HG03565 (cell line): ENCODE data around the gene SPO11.

ENCODE experiments used
- ATAC-seq: cut with Tn5 transposase; IDR thresholded peaks from one replicate; pipeline ENCODE4 v1.9.1; 2021; ENCODE audit warnings: mild to moderate bottlenecking, moderate library complexity; ENCODE audit not compliant: unreplicated experiment

The SPO11 gene

GRCh38 chr20:57309544-57310115 lies 20.0 kb upstream of the SPO11 start:
- ATAC-seq, result no peak

GRCh38 chr20:57310821-57311514 lies 18.6 kb upstream of the SPO11 start:
- no peak for ATAC-seq

GRCh38 chr20:57312138-57312537 lies 17.5 kb upstream of the SPO11 start:
- no peak for ATAC-seq

- ATAC-seq, result no peak
Observed at GRCh38 chr20:57313230-57313629, 16.4 kb upstream of the SPO11 start.

- ATAC-seq, result no peak
Observed at GRCh38 chr20:57313951-57314350, 15.7 kb upstream of the SPO11 start.

- no peak for ATAC-seq
Observed at GRCh38 chr20:57315083-57315975, 14.3 kb upstream of the SPO11 start.

GRCh38 chr20:57315976-57316480 lies 13.6 kb upstream of the SPO11 start:
- no peak for ATAC-seq

GRCh38 chr20:57316795-57317201 lies 12.8 kb upstream of the SPO11 start:
- ATAC-seq, result no peak

GRCh38 chr20:57317316-57317788 lies 12.3 kb upstream of the SPO11 start:
- ATAC-seq, result no peak

- no peak for ATAC-seq
Observed at GRCh38 chr20:57317789-57318371, 11.7 kb upstream of the SPO11 start.

GRCh38 chr20:57319584-57319983 lies 10.0 kb upstream of the SPO11 start:
- no peak for ATAC-seq

- ATAC-seq, result no peak
Observed at GRCh38 chr20:57320358-57320757, 9.2 kb upstream of the SPO11 start.

- no peak for ATAC-seq
Observed at GRCh38 chr20:57321142-57321541, 8.5 kb upstream of the SPO11 start.

GRCh38 chr20:57322476-57322875 lies 7.1 kb upstream of the SPO11 start:
- ATAC-seq, result no peak

GRCh38 chr20:57323034-57323433 lies 6.6 kb upstream of the SPO11 start:
- no peak for ATAC-seq

GRCh38 chr20:57325632-57326356 lies 3.8 kb upstream of the SPO11 start:
- ATAC-seq, result no peak

GRCh38 chr20:57326667-57327455 lies 2.7 kb upstream of the SPO11 start:
- ATAC-seq, result no peak

GRCh38 chr20:57327820-57328219 lies 1.8 kb upstream of the SPO11 start:
- ATAC-seq, result no peak

GRCh38 chr20:57330998-57331397 lies 1.4 kb downstream of the SPO11 start:
- no peak for ATAC-seq
